GM23338 (cell line): ENCODE data around the gene STIM2. TPM values are rescaled to one million over a fixed set of nuclear protein-coding genes. Genes with fewer than 3 reads are reported as not detected.

ENCODE experiments used
- ATAC-seq: fragments of 200-7000 bp; cut with Tn5 transposase; 3 replicates; pipeline ENCODE4 v1.9.1; 2020
- DNase-seq: peaks from one replicate; pipeline ENCODE4 v3.0.0-alpha.2; 2015; ENCODE audit warnings: low spot score
- H2AFZ ChIP-seq: fragments of 200-600 bp; sonication (generic); 2 replicates; pipeline ENCODE4 v1.8.0; 2016; ENCODE audit warnings: antibody characterized with exemption, mild to moderate bottlenecking, moderate library complexity
- H3F3A ChIP-seq: fragments of 200-600 bp; sonication (generic); replicated peaks from 2 replicates; pipeline ENCODE4 v1.8.0; 2017; ENCODE audit warnings: antibody characterized with exemption, mixed run types, low read depth
- H3K27ac ChIP-seq: fragments of 200-600 bp; sonication (generic); 2 replicates; pipeline ENCODE4 v1.6.1; 2016; ENCODE audit warnings: low read depth
- H3K27me3 ChIP-seq: fragments of 200-600 bp; sonication (generic); 2 replicates; pipeline ENCODE4 v1.8.0; 2016; ENCODE audit warnings: mild to moderate bottlenecking, mixed run types, moderate library complexity; ENCODE audit not compliant: insufficient read depth
- H3K36me3 ChIP-seq: fragments of 200-600 bp; sonication (generic); 2 replicates; pipeline ENCODE4 v1.8.0; 2016; ENCODE audit warnings: mild to moderate bottlenecking; ENCODE audit not compliant: insufficient read depth
- H3K4me1 ChIP-seq: fragments of 200-600 bp; sonication (generic); 2 replicates; pipeline ENCODE4 v1.8.0; 2016; ENCODE audit warnings: mild to moderate bottlenecking, moderate library complexity; ENCODE audit not compliant: insufficient read depth
- H3K4me2 ChIP-seq: fragments of 200-600 bp; sonication (generic); 2 replicates; pipeline ENCODE4 v1.7.1; 2017; ENCODE audit warnings: mixed run types
- H3K4me3 ChIP-seq: fragments of 200-600 bp; sonication (generic); 2 replicates; pipeline ENCODE4 v1.6.1; 2016; ENCODE audit warnings: mixed run types
- H3K79me2 ChIP-seq: fragments of 200-600 bp; sonication (generic); replicated peaks from 2 replicates; pipeline ENCODE4 v1.8.0; 2017; ENCODE audit warnings: mild to moderate bottlenecking; ENCODE audit not compliant: insufficient read depth
- H3K9me2 ChIP-seq: fragments of 200-600 bp; sonication (generic); 2 replicates; pipeline ENCODE4 v1.8.0; 2017; ENCODE audit not compliant: insufficient read depth
- H4K20me1 ChIP-seq: fragments of 200-600 bp; sonication (generic); replicated peaks from 2 replicates; pipeline ENCODE4 v1.8.0; 2017; ENCODE audit warnings: mild to moderate bottlenecking; ENCODE audit not compliant: insufficient read depth
- H3K27ac Mint-ChIP-seq: 2 replicates; pipeline ENCODE4 v1.8.0; 2020; ENCODE audit warnings: inconsistent platforms, mild to moderate bottlenecking, moderate library complexity, mixed read lengths
- H3K27me3 Mint-ChIP-seq: 3 replicates; pipeline ENCODE4 v1.8.0; 2022; ENCODE audit warnings: low read depth, mild to moderate bottlenecking, moderate library complexity, mixed read lengths, inconsistent platforms; ENCODE audit not compliant: insufficient read depth, poor library complexity
- H3K36me3 Mint-ChIP-seq: 3 replicates; pipeline ENCODE4 v1.8.0; 2021; ENCODE audit warnings: low read depth, mild to moderate bottlenecking, inconsistent platforms, moderate library complexity, mixed read lengths
- H3K4me1 Mint-ChIP-seq: 3 replicates; pipeline ENCODE4 v1.8.0; 2020; ENCODE audit warnings: mild to moderate bottlenecking, inconsistent platforms, mixed read lengths
- H3K4me3 Mint-ChIP-seq: 3 replicates; pipeline ENCODE4 v1.8.0; 2021; ENCODE audit warnings: moderate library complexity, mild to moderate bottlenecking, inconsistent platforms, mixed read lengths
- H3K9me3 Mint-ChIP-seq: 3 replicates; pipeline ENCODE4 v1.8.0; 2020; ENCODE audit warnings: moderate library complexity, mild to moderate bottlenecking, inconsistent platforms, mixed read lengths
- CREB1 ChIP-seq: fragments of 250-450 bp; sonication (Bioruptor Pico); IDR thresholded peaks from 2 replicates; pipeline ENCODE4 v1.5.0; 2020; ENCODE audit warnings: low read depth, mild to moderate bottlenecking, moderate library complexity
- CTCF ChIP-seq, 2 experiments: fragments of 200-600 bp in 1 of 2; sonication (generic) in 1 of 2; conservative IDR thresholded peaks; 2 replicates each; pipeline versions ENCODE4 v1.5.1 to v1.6.1; 2016 to 2017; ENCODE audit warnings: antibody characterized with exemption in 2 of 2, low read depth in 2 of 2, mild to moderate bottlenecking in 2 of 2, moderate library complexity in 1 of 2
- EZH2 ChIP-seq: fragments of 200-600 bp; sonication (generic); IDR thresholded peaks from one replicate; pipeline ENCODE4 v1.8.0; 2017; ENCODE audit warnings: antibody characterized with exemption, mild to moderate bottlenecking, low read depth; ENCODE audit not compliant: unreplicated experiment
- EZH2phosphoT487 ChIP-seq: fragments of 200-600 bp; sonication (generic); IDR thresholded peaks from one replicate; pipeline ENCODE4 v1.8.1; 2018; ENCODE audit warnings: antibody characterized with exemption; ENCODE audit not compliant: unreplicated experiment
- JUNB ChIP-seq: IDR thresholded peaks from one replicate; pipeline ENCODE4 v1.6.1; 2016; ENCODE audit warnings: antibody characterized with exemption; ENCODE audit not compliant: unreplicated experiment
- POLR2AphosphoS5 ChIP-seq: IDR thresholded peaks from 2 replicates; pipeline ENCODE4 v1.6.1; 2016; ENCODE audit warnings: antibody characterized with exemption, low read depth
- STAT1 ChIP-seq: IDR thresholded peaks from one replicate; pipeline ENCODE4 v1.6.1; 2016; ENCODE audit warnings: antibody characterized with exemption; ENCODE audit not compliant: unreplicated experiment
- ZNF331 ChIP-seq: fragments of 250-450 bp; sonication (Bioruptor Pico); IDR thresholded peaks from 2 replicates; pipeline ENCODE4 v1.5.0; 2020; ENCODE audit warnings: low read depth, mild to moderate bottlenecking, moderate library complexity
- polyA plus RNA-seq: library from polyadenylated mRNA; unstranded; fragments of >200 nt; fragmentation: Nextera tagmentation; extraction: Ambion mirVana; gene quantifications from 2 replicates; pipeline ENCODE4 v1.2.1, GENCODE V29; 2016
- total RNA-seq: library from RNA; depleted of rRNA; stranded (reverse); fragments of >200 nt; shearing (Covaris generic); gene quantifications from 2 replicates; pipeline ENCODE4 v1.2.3, GENCODE V29; 2014
- TF ChIP-seq, protein P1 (sequence below): IDR thresholded peaks from 2 replicates; pipeline ENCODE4 v1.6.1; 2016; ENCODE audit warnings: antibody characterized with exemption
- TF ChIP-seq, protein P2 (sequence below): fragments of 250-450 bp; sonication (Bioruptor Pico); IDR thresholded peaks from 2 replicates; pipeline ENCODE4 v1.5.0; 2020; ENCODE audit warnings: mild to moderate bottlenecking, moderate library complexity
- TF ChIP-seq, protein P3 (sequence below): IDR thresholded peaks from one replicate; pipeline ENCODE4 v1.6.1; 2018; ENCODE audit warnings: antibody characterized with exemption; ENCODE audit not compliant: unreplicated experiment

The STIM2 gene
- total and polyA plus RNA-seq, 2 experiments from 2014 or later, result 13.1 to 17.8 TPM

- TF ChIP-seq CREB1 (CRISPR knock-in tag) (no peak), ZNF331 (CRISPR knock-in tag) (no peak), EZH2 (no peak), POLR2AphosphoS5 (no peak)
- TF ChIP-seq, protein P1, sequence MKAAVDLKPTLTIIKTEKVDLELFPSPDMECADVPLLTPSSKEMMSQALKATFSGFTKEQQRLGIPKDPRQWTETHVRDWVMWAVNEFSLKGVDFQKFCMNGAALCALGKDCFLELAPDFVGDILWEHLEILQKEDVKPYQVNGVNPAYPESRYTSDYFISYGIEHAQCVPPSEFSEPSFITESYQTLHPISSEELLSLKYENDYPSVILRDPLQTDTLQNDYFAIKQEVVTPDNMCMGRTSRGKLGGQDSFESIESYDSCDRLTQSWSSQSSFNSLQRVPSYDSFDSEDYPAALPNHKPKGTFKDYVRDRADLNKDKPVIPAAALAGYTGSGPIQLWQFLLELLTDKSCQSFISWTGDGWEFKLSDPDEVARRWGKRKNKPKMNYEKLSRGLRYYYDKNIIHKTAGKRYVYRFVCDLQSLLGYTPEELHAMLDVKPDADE, result no peak
Measured at GRCh38 chr4:26862381-26862915, 1.8 kb downstream of the STIM2 start (continued).

- H3K4me3 ChIP-seq, result no peak overlapping the region
- Mint-ChIP-seq H3K9me3 (no peaks in the 10 kb centered on the region), H3K4me1 (peaks cover 61% of the 10 kb centered on the region), H3K4me3 (no peak overlapping the region), H3K36me3 (no peaks in the 10 kb centered on the region; the same call in 2 of the 3 replicates), H3K27me3 (peaks cover 6% of the 10 kb centered on the region), H3K27ac (no peak overlapping the region)
- H3K79me2 ChIP-seq, result peaks cover 68% of the 10 kb centered on the region
- peaks cover 42% of the 10 kb centered on the region for H3K4me1 ChIP-seq
- ATAC-seq, result no peak
- H2AFZ ChIP-seq, result no peak overlapping the region
- DNase-seq, result no peak
- peaks cover 20% of the 10 kb centered on the region for H3K27me3 ChIP-seq
- no peak overlapping the region for H3K4me2 ChIP-seq
- H3K27ac ChIP-seq, result no peak overlapping the region
- no peaks in the 10 kb centered on the region for H3K9me2 ChIP-seq
- H4K20me1 ChIP-seq, result peaks cover 17% of the 10 kb centered on the region
- H3F3A ChIP-seq, result peaks cover 4% of the 10 kb centered on the region
- no peaks in the 10 kb centered on the region for H3K36me3 ChIP-seq
- TF ChIP-seq, protein P2, sequence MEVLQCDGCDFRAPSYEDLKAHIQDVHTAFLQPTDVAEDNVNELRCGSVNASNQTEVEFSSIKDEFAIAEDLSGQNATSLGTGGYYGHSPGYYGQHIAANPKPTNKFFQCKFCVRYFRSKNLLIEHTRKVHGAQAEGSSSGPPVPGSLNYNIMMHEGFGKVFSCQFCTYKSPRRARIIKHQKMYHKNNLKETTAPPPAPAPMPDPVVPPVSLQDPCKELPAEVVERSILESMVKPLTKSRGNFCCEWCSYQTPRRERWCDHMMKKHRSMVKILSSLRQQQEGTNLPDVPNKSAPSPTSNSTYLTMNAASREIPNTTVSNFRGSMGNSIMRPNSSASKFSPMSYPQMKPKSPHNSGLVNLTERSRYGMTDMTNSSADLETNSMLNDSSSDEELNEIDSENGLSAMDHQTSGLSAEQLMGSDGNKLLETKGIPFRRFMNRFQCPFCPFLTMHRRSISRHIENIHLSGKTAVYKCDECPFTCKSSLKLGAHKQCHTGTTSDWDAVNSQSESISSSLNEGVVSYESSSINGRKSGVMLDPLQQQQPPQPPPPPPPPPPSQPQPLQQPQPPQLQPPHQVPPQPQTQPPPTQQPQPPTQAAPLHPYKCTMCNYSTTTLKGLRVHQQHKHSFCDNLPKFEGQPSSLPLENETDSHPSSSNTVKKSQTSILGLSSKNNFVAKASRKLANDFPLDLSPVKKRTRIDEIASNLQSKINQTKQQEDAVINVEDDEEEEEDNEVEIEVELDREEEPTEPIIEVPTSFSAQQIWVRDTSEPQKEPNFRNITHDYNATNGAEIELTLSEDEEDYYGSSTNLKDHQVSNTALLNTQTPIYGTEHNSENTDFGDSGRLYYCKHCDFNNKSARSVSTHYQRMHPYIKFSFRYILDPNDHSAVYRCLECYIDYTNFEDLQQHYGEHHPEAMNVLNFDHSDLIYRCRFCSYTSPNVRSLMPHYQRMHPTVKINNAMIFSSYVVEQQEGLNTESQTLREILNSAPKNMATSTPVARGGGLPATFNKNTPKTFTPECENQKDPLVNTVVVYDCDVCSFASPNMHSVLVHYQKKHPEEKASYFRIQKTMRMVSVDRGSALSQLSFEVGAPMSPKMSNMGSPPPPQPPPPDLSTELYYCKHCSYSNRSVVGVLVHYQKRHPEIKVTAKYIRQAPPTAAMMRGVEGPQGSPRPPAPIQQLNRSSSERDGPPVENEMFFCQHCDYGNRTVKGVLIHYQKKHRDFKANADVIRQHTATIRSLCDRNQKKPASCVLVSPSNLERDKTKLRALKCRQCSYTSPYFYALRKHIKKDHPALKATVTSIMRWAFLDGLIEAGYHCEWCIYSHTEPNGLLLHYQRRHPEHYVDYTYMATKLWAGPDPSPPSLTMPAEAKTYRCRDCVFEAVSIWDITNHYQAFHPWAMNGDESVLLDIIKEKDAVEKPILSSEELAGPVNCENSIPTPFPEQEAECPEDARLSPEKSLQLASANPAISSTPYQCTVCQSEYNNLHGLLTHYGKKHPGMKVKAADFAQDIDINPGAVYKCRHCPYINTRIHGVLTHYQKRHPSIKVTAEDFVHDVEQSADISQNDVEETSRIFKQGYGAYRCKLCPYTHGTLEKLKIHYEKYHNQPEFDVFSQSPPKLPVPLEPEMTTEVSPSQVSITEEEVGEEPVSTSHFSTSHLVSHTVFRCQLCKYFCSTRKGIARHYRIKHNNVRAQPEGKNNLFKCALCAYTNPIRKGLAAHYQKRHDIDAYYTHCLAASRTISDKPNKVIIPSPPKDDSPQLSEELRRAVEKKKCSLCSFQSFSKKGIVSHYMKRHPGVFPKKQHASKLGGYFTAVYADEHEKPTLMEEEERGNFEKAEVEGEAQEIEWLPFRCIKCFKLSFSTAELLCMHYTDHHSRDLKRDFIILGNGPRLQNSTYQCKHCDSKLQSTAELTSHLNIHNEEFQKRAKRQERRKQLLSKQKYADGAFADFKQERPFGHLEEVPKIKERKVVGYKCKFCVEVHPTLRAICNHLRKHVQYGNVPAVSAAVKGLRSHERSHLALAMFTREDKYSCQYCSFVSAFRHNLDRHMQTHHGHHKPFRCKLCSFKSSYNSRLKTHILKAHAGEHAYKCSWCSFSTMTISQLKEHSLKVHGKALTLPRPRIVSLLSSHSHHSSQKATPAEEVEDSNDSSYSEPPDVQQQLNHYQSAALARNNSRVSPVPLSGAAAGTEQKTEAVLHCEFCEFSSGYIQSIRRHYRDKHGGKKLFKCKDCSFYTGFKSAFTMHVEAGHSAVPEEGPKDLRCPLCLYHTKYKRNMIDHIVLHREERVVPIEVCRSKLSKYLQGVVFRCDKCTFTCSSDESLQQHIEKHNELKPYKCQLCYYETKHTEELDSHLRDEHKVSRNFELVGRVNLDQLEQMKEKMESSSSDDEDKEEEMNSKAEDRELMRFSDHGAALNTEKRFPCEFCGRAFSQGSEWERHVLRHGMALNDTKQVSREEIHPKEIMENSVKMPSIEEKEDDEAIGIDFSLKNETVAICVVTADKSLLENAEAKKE (CRISPR knock-in tag), result no peak
- TF ChIP-seq, protein P1, result no peak
- TF ChIP-seq ZNF331 (CRISPR knock-in tag), result no peak
- TF ChIP-seq STAT1, result no peak
- TF ChIP-seq CTCF (conservative IDR thresholded peaks at IDR 0.05; ENCODE audit: low read depth in 2 of 2), result no peak
- no peak for TF ChIP-seq CREB1 (CRISPR knock-in tag)
- TF ChIP-seq, protein P3, sequence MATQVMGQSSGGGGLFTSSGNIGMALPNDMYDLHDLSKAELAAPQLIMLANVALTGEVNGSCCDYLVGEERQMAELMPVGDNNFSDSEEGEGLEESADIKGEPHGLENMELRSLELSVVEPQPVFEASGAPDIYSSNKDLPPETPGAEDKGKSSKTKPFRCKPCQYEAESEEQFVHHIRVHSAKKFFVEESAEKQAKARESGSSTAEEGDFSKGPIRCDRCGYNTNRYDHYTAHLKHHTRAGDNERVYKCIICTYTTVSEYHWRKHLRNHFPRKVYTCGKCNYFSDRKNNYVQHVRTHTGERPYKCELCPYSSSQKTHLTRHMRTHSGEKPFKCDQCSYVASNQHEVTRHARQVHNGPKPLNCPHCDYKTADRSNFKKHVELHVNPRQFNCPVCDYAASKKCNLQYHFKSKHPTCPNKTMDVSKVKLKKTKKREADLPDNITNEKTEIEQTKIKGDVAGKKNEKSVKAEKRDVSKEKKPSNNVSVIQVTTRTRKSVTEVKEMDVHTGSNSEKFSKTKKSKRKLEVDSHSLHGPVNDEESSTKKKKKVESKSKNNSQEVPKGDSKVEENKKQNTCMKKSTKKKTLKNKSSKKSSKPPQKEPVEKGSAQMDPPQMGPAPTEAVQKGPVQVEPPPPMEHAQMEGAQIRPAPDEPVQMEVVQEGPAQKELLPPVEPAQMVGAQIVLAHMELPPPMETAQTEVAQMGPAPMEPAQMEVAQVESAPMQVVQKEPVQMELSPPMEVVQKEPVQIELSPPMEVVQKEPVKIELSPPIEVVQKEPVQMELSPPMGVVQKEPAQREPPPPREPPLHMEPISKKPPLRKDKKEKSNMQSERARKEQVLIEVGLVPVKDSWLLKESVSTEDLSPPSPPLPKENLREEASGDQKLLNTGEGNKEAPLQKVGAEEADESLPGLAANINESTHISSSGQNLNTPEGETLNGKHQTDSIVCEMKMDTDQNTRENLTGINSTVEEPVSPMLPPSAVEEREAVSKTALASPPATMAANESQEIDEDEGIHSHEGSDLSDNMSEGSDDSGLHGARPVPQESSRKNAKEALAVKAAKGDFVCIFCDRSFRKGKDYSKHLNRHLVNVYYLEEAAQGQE, result no peak
- no peak for TF ChIP-seq EZH2phosphoT487
- no peak for TF ChIP-seq JUNB
Measured at GRCh38 chr4:26863512-26863911, 2.9 kb downstream of the STIM2 start.
